GM21528 (cell line): Measurements from ENCODE around the gene MYCL.
"Not testable (repeated sequence)": the region's sequence is repeated elsewhere in the genome, so short reads cannot be mapped to it uniquely, and the experiment has no call there.

ENCODE experiments used
- ATAC-seq: cut with Tn5 transposase; IDR thresholded peaks from one replicate; pipeline ENCODE4 v1.9.1; 2021; ENCODE audit warnings: mild to moderate bottlenecking, moderate library complexity; ENCODE audit not compliant: unreplicated experiment, low FRiP score

Gene MYCL

GRCh38 chr1:39894884-39895495 is 6.7 kb downstream of the MYCL start:
- ATAC-seq, result no peak

GRCh38 chr1:39892601-39893595 is 8.8 kb downstream of the MYCL start:
- no peak for ATAC-seq

DNA sequence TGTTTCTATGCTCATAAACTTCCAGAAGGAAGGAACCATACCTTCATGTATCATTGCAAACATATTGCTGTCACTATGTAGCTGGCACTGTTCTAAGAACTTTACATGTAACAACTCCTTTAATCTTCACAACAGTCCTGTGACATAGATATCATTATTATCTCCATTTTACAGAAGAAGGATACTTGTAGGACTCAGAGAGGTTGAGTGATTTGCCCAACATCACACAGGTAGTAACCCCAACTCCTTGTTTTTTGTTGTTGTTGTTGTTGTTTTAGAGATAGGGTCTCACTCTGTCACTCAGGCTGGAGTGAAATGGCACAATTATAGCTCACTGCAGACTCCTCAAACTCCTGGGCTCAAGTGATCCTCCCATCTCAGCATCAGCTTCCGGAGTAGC is 10.8 kb downstream of the MYCL start:
- no peak for ATAC-seq

DNA sequence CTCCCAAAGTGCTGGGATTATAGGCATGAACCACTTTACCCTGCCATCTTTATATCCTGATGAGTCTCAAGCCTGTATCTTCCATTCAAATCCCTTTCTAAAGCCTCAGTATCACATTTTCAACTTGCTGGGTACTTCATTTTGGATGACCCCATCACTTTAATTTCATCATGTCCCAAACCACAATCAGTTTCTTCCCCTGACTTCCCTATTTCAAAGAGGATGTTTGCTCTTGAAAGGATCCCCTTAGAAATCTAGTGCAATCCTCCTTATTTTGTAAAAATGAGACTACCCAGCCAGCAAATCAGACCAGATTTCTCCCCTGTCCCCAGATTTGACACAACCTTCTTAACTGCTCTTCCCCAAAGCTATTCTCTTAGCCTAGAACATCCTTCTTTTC is 11.4 kb downstream of the MYCL start:
- ATAC-seq, result no peak

DNA sequence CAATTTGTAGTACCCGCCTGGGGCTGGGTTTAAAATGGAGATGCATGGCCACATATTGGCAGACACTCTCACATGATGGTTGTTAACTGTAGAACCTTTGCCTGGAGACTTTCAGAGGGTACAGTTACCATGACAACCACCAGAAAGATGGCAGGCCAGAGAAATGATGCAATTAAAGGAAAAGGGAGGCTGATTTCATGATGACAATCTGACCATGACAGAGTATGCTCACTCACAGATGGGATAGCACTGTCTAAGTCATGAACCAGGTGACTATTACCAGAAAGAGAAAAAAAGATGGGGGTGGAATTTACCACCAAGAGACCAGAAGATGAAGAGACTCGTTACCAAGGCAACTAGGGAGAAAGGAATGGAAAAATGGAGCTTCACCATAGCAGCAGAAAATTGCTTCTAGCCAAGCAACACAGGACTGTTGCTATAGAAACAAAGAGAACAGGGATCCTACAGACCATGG is 14.9 kb downstream of the MYCL start:
- ATAC-seq, result no peak

GRCh38 chr1:39885516-39885915 is 16.2 kb downstream of the MYCL start:
- ATAC-seq, result no peak

- ATAC-seq, result no peak
These were observed 19.6 kb downstream of the MYCL start for GRCh38 chr1:39882152-39882551.

- ATAC-seq, result no peak
These were observed 23.4 kb downstream of the MYCL start for GRCh38 chr1:39877980-39878956.

DNA sequence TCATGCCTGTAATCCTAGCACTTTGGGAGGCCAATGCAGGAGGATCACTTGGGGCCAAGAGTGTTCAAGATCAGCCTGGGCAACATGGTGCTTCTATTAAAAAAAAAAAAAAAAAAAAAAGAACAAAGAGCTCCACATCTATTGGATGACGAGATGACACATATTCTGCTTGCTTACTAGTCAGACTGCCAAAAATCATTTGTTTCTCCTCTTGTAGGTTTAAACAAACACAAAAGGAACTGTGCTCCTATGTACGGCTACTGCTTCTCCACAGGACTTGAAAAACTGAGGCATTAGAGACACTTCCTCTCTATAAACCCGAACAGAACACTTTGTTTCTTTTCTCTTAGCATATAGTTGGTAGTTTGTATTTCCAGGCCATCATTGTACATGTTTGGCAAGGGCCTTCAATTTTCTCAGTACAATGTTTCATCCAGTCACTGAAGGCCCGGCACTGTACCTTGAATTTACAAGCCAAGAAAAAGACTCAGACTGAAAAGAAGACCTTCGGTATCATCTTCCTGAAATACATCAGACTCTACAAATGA is 24.4 kb downstream of the MYCL start:
- no peak for ATAC-seq

DNA sequence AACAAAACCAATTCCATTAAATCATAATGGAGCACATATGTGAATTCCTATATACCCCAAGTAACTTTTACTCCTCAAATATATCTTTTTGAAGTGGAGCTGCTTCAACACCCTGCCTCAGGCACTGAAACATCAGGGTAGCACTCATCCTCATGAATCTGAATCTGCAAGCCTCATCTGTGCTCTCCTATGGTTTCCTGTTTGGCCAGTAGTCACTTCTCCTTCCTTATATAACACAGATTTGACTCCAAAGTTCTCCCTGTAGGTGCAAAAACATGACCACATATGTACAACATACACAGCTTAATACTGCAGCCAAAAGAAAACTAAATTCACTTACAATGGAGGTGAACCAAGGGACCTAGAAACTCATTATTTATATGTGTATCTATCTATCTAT is 25.6 kb downstream of the MYCL start:
- ATAC-seq, result no peak

- ATAC-seq, result no peak
These were observed 29.0 kb downstream of the MYCL start for GRCh38 chr1:39872698-39873097.

DNA sequence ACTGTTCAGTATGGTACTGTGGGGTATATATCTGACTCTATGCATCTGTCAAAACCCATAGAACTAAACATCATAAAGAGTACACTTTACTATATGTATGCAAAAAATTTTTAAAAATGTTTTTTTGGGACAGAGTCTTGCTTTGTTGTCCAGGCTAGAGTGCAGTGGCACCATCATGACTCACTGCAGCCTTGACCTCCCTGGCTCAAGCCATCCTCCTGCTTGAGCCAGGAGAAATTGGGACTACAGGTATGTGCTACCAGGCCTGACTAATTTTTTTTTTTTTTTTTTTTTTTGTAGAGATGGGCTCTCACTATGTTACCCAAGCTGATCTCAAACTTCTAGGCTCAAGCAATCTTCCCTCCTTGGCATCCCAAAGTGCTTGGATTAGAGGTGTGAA is 29.9 kb downstream of the MYCL start:
- no peak for ATAC-seq

DNA sequence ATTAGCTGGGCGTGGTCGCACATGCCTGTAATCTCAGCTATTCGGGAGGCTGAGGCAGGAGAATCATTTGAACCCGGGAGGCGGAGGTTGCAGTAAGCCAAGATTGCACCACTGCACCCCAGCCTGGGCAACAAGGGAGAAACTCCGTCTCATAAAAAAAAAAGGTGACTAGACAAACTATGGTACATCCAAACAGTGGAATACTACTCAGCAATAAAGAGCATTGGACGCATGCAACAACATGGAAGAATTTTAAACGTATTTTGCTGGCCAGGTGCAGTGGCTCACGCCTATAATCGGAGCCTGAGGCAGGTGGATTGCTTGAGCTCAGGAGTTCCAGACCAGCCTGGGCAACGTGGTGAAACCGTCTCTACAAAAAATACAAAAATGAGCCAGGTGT is 30.7 kb downstream of the MYCL start:
- ATAC-seq, result not testable (repeated sequence)

GRCh38 chr1:39869538-39870112 is 32.1 kb downstream of the MYCL start:
- ATAC-seq, result not testable (repeated sequence)

GRCh38 chr1:39866767-39867166 is 35.0 kb downstream of the MYCL start:
- no peak for ATAC-seq

DNA sequence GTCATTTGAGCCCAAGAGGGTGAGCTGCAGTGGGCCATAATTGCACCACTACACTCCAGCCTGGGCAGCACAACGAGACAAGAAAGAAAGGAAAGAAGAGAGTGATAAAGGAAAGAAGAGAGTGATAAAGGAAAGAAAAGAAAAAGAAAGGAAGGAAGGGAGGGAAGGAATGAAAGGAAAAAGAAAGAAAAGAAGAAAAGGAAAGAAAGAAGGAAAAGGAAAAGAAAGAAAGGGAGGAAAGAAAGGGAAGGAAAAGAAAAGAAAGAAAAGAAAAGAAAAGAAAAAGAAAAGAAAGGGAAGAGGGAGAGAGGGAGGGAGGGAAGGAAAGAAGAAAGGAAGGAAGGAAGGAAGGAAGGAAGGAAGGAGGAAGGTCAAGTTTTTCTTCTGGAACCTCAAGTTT is 36.0 kb downstream of the MYCL start:
- no peak for ATAC-seq

- no peak for ATAC-seq
These were observed 38.5 kb downstream of the MYCL start for GRCh38 chr1:39863177-39863576.

- no peak for ATAC-seq
These were observed 40.7 kb downstream of the MYCL start for GRCh38 chr1:39861003-39861402.

DNA sequence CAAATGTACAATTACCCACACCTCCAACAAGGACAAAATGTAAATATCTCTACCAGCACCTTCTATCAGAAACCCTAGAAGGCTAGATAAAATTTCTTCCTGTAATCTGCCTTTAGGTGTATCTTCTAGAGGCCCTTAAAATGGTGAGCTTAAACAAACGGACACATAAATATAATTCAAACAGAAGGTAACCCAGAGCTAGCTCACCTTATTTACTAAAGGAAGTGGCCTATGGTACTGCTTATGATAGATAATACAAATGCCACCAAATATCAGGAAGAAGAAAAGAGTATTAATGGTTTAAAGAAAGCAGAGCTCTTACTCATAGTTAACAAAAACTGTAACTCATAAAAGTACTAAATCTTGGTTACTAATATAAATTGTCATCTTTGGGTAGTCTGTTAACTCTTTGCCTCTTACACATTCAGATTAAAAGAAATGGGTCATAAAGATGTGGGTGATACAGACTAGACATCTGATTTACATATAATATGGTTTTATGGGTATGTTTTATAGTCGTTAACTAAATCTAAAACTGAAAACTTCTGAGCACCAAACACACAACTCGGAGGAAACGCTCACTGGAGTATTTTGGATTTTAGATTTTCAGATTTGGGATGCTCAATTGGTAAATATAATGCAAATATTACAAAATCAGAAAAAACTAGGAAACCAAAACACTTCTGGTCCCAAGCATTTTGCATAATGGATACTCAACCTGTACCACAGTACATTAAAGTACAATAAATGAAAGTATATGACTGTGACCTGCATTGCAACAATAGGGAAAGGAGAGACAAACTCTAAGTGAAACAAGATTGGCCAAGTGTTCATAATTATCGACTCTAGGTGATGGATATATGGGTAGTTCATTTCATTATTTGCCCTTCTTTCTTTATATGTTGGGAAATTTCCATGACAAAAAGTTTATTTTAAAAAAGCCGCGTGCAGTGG is 41.6 kb downstream of the MYCL start:
- no peak for ATAC-seq
